ENCODE data around the gene FAM174C.

The FAM174C gene

GRCh38 chr19:1321539-1321938 is 46.2 kb downstream of the FAM174C start:
- no peak for DNase-seq (ENCODE audit: low spot score)

GRCh38 chr19:1322198-1322981 is 47.1 kb downstream of the FAM174C start:
- no peak for DNase-seq (ENCODE audit: low spot score)

GRCh38 chr19:1324249-1324805 is 49.0 kb downstream of the FAM174C start:
- DNase-seq (ENCODE audit: low spot score), result no peak

- DNase-seq (ENCODE audit: low spot score), result no peak
These were observed 49.7 kb downstream of the FAM174C start for GRCh38 chr19:1324806-1325567.

DNA sequence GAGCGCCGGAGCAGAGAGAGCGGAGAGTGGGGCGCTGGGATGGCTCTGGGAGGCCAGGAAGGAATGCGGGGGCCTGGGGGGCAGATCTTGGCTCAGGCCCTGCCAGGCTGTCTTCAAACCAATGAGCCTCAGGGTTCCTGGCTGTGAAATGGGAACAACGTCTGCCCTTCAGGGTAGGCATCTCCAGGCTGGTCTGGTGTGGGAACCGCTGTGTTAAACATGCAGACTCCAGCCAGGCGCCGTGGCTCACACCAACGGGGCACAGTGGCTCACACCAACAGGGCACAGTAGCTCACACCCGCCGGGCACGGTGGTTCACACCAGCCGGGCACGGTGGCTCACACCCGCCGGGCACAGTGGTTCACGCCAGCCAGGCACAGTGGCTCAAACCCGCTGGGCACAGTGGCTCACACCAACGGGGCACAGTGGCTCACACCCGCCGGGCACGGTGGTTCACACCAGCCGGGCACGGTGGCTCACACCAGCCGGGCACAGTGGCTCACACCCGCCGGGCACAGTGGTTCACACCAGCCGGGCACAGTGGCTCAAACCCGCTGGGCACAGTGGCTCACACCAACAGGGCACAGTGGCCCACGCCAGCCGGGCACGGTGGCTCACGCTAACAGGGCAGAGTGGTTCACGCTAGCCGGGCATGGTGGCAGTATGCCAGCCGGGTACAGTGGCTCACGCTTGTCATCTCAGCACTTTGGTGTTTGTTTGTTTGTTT is 50.4 kb downstream of the FAM174C start:
- no peak for DNase-seq (ENCODE audit: low spot score)

- DNase-seq (ENCODE audit: low spot score), result no peak
These were observed 51.8 kb downstream of the FAM174C start for GRCh38 chr19:1327125-1327524.
